Endothelial cell (in vitro differentiated cells): Measurements from ENCODE around the gene PPP1R9B. TPM values are rescaled to one million over a fixed set of nuclear protein-coding genes. Genes with fewer than 3 reads are reported as not detected.

Source experiments
- DNase-seq: peaks from one replicate; pipeline ENCODE4 v3.0.0; 2021; ENCODE audit warnings: low spot score
- H3K27ac Mint-ChIP-seq: one replicate; pipeline ENCODE4 v1.8.0; 2021; ENCODE audit warnings: mixed read lengths, inconsistent platforms; ENCODE audit not compliant: unreplicated experiment
- H3K27me3 Mint-ChIP-seq: one replicate; pipeline ENCODE4 v1.8.0; 2021; ENCODE audit warnings: mild to moderate bottlenecking, moderate library complexity, mixed read lengths, inconsistent platforms; ENCODE audit not compliant: unreplicated experiment
- H3K36me3 Mint-ChIP-seq: one replicate; pipeline ENCODE4 v1.8.0; 2021; ENCODE audit warnings: mild to moderate bottlenecking, low read depth, mixed read lengths, inconsistent platforms; ENCODE audit not compliant: unreplicated experiment
- H3K4me1 Mint-ChIP-seq: one replicate; pipeline ENCODE4 v1.8.0; 2021; ENCODE audit warnings: mild to moderate bottlenecking, mixed read lengths, inconsistent platforms; ENCODE audit not compliant: unreplicated experiment
- H3K4me3 Mint-ChIP-seq: one replicate; pipeline ENCODE4 v1.8.0; 2021; ENCODE audit warnings: mild to moderate bottlenecking, mixed read lengths, inconsistent platforms; ENCODE audit not compliant: unreplicated experiment
- H3K9me3 Mint-ChIP-seq: one replicate; pipeline ENCODE4 v1.8.0; 2021; ENCODE audit warnings: mixed read lengths, inconsistent platforms; ENCODE audit not compliant: unreplicated experiment
- total RNA-seq: library from RNA; stranded (reverse); fragmentation: NEBNext Ultra II Directional; extraction: Animal tissue kit (Norgen Biotek cat#: 25700); gene quantifications from one replicate; pipeline ENCODE4 v1.2.1, GENCODE V29; 2021; ENCODE audit not compliant: unreplicated experiment
- TF ChIP-seq, protein P1 (sequence below): fragments of 200-600 bp; sonication (generic); IDR thresholded peaks from one replicate; pipeline ENCODE4 v1.5.0; 2021; ENCODE audit warnings: antibody characterized with exemption; ENCODE audit not compliant: unreplicated experiment

The PPP1R9B gene
- total RNA-seq, 1 donor from 2014 or later: 101 TPM

DNA sequence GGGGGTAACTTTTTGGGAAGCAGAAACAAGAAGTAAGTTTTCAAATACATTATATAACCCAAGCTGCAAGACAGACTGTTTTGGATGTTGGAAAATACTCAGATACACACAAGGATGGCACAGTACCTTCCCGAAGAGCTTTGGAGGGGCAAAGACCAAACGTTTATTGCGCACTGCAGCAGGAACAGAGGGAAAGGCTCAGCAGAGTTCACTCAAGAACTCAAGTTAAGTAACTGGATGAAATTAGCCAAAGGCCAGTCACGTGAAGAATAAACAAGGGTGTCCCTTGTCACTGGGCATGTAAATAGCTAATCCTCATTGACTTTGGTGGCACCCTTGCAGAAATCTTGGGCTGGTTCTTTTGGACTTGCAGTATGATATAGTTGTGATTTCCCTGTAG lies 52.6 kb downstream of the PPP1R9B start:
- H3K4me1 Mint-ChIP-seq: peaks cover 12% of the 10 kb centered on the region
- no peak overlapping the region for H3K4me3 Mint-ChIP-seq
- TF ChIP-seq, protein P1, sequence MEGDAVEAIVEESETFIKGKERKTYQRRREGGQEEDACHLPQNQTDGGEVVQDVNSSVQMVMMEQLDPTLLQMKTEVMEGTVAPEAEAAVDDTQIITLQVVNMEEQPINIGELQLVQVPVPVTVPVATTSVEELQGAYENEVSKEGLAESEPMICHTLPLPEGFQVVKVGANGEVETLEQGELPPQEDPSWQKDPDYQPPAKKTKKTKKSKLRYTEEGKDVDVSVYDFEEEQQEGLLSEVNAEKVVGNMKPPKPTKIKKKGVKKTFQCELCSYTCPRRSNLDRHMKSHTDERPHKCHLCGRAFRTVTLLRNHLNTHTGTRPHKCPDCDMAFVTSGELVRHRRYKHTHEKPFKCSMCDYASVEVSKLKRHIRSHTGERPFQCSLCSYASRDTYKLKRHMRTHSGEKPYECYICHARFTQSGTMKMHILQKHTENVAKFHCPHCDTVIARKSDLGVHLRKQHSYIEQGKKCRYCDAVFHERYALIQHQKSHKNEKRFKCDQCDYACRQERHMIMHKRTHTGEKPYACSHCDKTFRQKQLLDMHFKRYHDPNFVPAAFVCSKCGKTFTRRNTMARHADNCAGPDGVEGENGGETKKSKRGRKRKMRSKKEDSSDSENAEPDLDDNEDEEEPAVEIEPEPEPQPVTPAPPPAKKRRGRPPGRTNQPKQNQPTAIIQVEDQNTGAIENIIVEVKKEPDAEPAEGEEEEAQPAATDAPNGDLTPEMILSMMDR: no peak
- peaks cover 22% of the 10 kb centered on the region for H3K36me3 Mint-ChIP-seq
- no peak for DNase-seq
- peaks cover 16% of the 10 kb centered on the region for H3K27me3 Mint-ChIP-seq
- H3K27ac Mint-ChIP-seq: no peak overlapping the region
- no peaks in the 10 kb centered on the region for H3K9me3 Mint-ChIP-seq

DNA sequence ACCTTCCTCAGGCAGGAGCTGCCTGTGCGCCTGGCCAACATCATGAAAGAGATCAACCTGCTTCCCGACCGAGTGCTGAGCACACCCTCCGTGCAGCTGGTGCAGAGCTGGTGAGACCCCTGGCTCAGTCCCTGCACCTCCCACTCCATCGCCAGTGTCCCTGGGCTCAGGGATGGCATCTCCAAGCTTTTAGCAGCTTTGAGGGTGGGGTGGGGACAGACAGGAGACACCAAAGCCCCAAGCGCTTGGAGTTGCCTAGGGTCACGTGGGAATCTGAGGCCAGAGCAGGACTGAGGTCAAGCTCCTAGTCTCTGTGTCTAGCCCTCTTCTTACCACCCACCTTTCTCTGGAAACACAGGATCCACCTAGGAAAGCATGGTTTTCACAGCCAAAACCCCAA lies 53.0 kb downstream of the PPP1R9B start:
- Mint-ChIP-seq H3K4me1 (peaks cover 12% of the 10 kb centered on the region), H3K27me3 (peaks cover 15% of the 10 kb centered on the region), H3K9me3 (no peaks in the 10 kb centered on the region), H3K4me3 (peak overlapping the region; percentile 37), H3K36me3 (peaks cover 22% of the 10 kb centered on the region), H3K27ac (no peak overlapping the region)
- TF ChIP-seq, protein P1: no peak
- no peak for DNase-seq

DNA sequence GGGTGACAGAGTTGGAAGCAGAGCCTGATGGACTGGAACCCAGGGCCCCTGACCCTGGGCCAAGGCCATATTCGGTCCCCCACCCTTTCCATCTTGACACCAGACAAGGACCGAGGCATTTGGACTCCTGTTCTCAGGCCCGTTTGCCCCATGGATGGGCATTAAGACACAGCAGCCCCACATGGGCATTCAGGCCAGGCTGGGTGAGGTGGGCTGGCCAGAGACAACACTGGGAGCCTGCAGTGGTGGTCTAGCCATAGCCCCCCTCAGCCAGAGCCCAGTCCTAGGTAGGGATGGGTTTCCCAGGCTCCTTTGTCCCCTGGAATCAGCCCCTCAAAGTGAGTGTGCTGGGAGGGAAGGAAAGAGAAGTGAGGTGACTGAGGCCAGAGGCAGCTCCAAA lies 53.7 kb downstream of the PPP1R9B start:
- DNase-seq: no peak
- H3K27ac Mint-ChIP-seq: no peak overlapping the region
- no peak overlapping the region for H3K4me3 Mint-ChIP-seq
- H3K27me3 Mint-ChIP-seq: peaks cover 16% of the 10 kb centered on the region
- peaks cover 12% of the 10 kb centered on the region for H3K4me1 Mint-ChIP-seq
- H3K9me3 Mint-ChIP-seq: no peaks in the 10 kb centered on the region
- H3K36me3 Mint-ChIP-seq: peaks cover 22% of the 10 kb centered on the region
- TF ChIP-seq, protein P1: no peak

DNA sequence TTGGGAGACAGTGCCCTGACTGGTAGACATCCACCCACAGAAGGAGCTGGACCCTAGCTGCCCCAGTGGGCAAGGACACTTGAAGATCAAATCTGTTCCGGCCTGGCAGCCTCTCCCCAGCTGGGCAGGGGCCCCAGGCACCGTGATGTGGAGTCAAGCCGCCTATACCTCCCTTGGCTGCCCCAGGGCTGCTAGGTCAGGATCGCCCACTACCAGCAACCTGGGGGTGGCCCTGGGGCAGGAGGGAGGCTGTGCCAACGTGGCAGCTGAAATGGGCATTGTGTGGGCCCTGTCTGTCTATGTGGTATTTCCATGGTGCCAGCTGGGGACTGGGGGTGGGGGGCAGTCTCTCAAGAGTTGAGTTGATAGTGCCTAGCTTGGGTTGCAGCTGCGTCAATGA lies 54.4 kb downstream of the PPP1R9B start:
- no peaks in the 10 kb centered on the region for H3K9me3 Mint-ChIP-seq
- H3K27ac Mint-ChIP-seq: no peak overlapping the region
- peak overlapping the region; percentile 98 for H3K4me3 Mint-ChIP-seq
- peaks cover 16% of the 10 kb centered on the region for H3K27me3 Mint-ChIP-seq
- no peak for DNase-seq
- TF ChIP-seq, protein P1: no peak
- H3K4me1 Mint-ChIP-seq: peaks cover 12% of the 10 kb centered on the region
- peaks cover 22% of the 10 kb centered on the region for H3K36me3 Mint-ChIP-seq

DNA sequence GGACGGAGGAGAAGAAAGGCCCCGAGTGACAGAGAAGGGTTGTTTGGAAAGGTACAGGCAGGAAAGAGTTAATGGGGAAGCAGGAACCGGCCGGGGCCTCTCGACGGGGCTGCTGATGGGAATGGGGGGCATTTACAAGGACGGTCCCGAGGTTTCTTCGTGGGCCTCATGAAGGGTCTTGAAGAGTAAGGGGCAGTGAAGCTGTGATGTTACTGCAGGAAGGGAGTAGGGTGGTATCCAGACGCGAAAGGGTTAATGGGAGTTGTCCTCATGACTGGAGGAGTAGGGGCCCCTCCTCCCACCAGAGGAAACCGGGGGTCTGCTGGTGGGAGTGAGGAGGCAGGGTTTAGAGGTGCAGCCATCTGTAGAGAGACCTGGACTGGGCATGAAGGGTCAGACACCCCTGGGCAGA lies 54.8 kb downstream of the PPP1R9B start:
- H3K9me3 Mint-ChIP-seq: no peaks in the 10 kb centered on the region
- TF ChIP-seq, protein P1: no peak
- peak overlapping the region; percentile 98 for H3K4me3 Mint-ChIP-seq
- H3K36me3 Mint-ChIP-seq: peaks cover 21% of the 10 kb centered on the region
- peaks cover 12% of the 10 kb centered on the region for H3K4me1 Mint-ChIP-seq
- DNase-seq: no peak
- H3K27ac Mint-ChIP-seq: no peak overlapping the region
- H3K27me3 Mint-ChIP-seq: peaks cover 16% of the 10 kb centered on the region
